Stomach (tissue), 4 donors: ENCODE results near the gene RECQL.

Experiments
- CTCF ChIP-seq, 7 experiments: fragments of 450-650 bp in 4 of 7; fragments of 200-600 bp in 3 of 7; sonication (generic) in 3 of 7; IDR thresholded peaks; one replicate each; pipeline ENCODE4 v1.5.1; 2016 to 2019; ENCODE audit warnings: antibody characterized with exemption in 7 of 7, control low read depth in 2 of 7, mild to moderate bottlenecking in 1 of 7
- POLR2A ChIP-seq, 4 donors: fragments of 450-650 bp; IDR thresholded peaks; one replicate each; pipeline ENCODE4 v1.6.1; 2016; ENCODE audit warnings: antibody characterized with exemption in 4 of 4, control low read depth in 2 of 4, mild to moderate bottlenecking in 1 of 4, moderate library complexity in 1 of 4
- POLR2AphosphoS5 ChIP-seq, 3 donors: sonication (generic); formaldehyde crosslinking; IDR thresholded peaks; one replicate each; pipeline ENCODE4 v1.6.1; 2016; ENCODE audit warnings: antibody characterized with exemption in 3 of 3

- TF ChIP-seq POLR2AphosphoS5 (IDR thresholded peaks at IDR 0.05) (no peak), CTCF (IDR thresholded peaks at IDR 0.05) (no peak), POLR2A (IDR thresholded peaks at IDR 0.05) (no peak)
These were observed 44.1 kb upstream of the RECQL start for GRCh38 chr12:21545557-21545956.
